Tibial artery (tissue), 4 donors: ENCODE results near the gene TGFBR1.

Source experiments
- DNase-seq, 2 donors: peaks; one replicate each; pipeline ENCODE4 v3.0.0-alpha.2; 2019
- H3K27ac ChIP-seq, 2 donors: fragments of 200-600 bp; sonication (generic) in 1 of 2; 1 replicate in 1 of 2; 2 replicates in 1 of 2; pipeline ENCODE4 v1.5.1; 2018 to 2019; ENCODE audit warnings: mild to moderate bottlenecking in 1 of 2
- H3K27me3 ChIP-seq, 2 donors: fragments of 200-600 bp; sonication (generic) in 1 of 2; one replicate each; pipeline versions ENCODE4 v1.5.1 to v1.6.0; 2016 to 2019
- H3K36me3 ChIP-seq, 3 donors: fragments of 200-600 bp; sonication (generic) in 2 of 3; one replicate each; pipeline ENCODE4 v1.5.1; 2016 to 2019; ENCODE audit warnings: mild to moderate bottlenecking in 2 of 3
- H3K4me1 ChIP-seq, 4 donors: fragments of 200-600 bp; sonication (generic) in 2 of 4; 1 replicate in 3 of 4; 2 replicates in 1 of 4; pipeline ENCODE4 v1.5.1; 2016 to 2019
- H3K4me3 ChIP-seq, 2 donors: fragments of 200-600 bp; sonication (generic) in 1 of 2; 1 replicate in 1 of 2; 2 replicates in 1 of 2; pipeline ENCODE4 v1.5.1; 2018 to 2019; ENCODE audit warnings: mild to moderate bottlenecking in 2 of 2
- H3K9me3 ChIP-seq, 3 donors: fragments of 200-600 bp; sonication (generic) in 1 of 3; one replicate each; pipeline ENCODE4 v1.5.1; 2016 to 2019
- intact Hi-C: fragments of 100-400 bp; cut with DNase I; formaldehyde crosslinking; loops from one replicate; pipeline ENCODE4 v1.15.0; 2023; ENCODE audit warnings: low total_unique reads
- TF ChIP-seq, protein P1 (sequence below), 2 experiments: fragments of 200-600 bp in 1 of 2; fragments of 450-650 bp in 1 of 2; IDR thresholded peaks; one replicate each; pipeline ENCODE4 v1.5.1; 2017 to 2019; ENCODE audit warnings: antibody characterized with exemption in 2 of 2, mild to moderate bottlenecking in 1 of 2, moderate library complexity in 1 of 2

The TGFBR1 gene

DNA sequence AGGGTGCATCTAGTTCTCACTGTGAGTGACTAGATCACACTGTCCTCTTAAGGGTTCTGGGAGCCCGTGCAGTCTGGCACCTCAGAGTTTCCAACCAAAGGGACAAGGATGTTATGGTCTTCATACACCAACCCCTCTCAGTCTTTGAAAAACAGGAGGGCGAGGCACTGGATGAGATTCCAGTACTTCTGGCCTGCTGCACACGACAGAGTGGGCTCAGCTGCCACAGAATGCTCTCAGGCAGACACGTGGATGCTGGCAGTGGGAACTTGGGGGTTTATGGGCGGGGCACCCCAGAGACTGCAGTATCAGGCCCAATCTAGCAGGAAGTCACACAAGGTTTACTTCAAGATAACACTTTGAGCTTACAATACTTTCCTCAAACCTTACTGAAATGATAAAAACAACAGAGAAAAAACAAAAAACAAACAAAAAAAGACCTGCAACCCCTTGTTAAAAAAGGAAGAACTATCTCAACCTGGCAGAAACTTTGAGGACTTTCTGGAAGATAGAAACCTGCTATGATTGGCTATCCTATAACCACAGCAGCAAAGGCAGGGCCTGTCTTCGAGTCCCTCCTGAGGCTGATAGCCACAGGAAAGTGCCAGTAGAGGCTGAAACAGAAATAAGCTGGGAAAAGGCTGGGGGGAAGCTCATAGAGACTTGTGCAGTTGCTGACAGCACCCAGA is 28.3 kb upstream of the TGFBR1 start:
- H3K36me3 ChIP-seq: no peaks in the 10 kb centered on the region
- intact Hi-C loops: no loop called here
- peak overlapping the region; percentile 10 to 13 for H3K27ac ChIP-seq
- H3K4me3 ChIP-seq: no peak overlapping the region
- DNase-seq: no peak
- H3K27me3 ChIP-seq: no peaks in the 10 kb centered on the region
- H3K9me3 ChIP-seq: no peaks in the 10 kb centered on the region
- TF ChIP-seq, protein P1, sequence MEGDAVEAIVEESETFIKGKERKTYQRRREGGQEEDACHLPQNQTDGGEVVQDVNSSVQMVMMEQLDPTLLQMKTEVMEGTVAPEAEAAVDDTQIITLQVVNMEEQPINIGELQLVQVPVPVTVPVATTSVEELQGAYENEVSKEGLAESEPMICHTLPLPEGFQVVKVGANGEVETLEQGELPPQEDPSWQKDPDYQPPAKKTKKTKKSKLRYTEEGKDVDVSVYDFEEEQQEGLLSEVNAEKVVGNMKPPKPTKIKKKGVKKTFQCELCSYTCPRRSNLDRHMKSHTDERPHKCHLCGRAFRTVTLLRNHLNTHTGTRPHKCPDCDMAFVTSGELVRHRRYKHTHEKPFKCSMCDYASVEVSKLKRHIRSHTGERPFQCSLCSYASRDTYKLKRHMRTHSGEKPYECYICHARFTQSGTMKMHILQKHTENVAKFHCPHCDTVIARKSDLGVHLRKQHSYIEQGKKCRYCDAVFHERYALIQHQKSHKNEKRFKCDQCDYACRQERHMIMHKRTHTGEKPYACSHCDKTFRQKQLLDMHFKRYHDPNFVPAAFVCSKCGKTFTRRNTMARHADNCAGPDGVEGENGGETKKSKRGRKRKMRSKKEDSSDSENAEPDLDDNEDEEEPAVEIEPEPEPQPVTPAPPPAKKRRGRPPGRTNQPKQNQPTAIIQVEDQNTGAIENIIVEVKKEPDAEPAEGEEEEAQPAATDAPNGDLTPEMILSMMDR (IDR thresholded peaks at IDR 0.05): no peak
- H3K4me1 ChIP-seq: peaks cover 0 to 23% (median 3%) of the 10 kb centered on the region in 4 donors

DNA sequence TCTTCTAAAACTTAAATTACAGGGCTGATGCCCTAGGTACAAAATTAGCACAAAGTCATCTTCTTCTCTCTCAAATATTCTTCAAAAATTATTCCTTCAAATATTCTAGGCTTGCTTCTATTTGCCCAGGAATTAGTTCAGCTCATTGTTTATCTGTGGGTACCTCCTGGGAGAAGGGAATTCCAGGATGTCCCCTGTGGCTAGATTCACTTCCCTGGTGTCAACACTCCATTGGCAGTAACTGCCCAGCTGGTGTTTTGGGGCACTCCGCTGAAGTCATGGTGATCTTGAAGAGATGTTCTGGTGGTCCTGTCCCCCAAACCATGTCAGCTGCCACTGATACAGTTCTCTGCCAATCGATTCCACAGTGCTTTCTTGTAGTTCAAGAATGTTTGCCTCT is 26.2 kb upstream of the TGFBR1 start:
- Histone ChIP-seq H3K4me3 (no peak overlapping the region), H3K27me3 (no peaks in the 10 kb centered on the region), H3K9me3 (no peaks in the 10 kb centered on the region), H3K4me1 (peaks cover 0 to 21% (median 3%) of the 10 kb centered on the region in 4 donors), H3K36me3 (no peaks in the 10 kb centered on the region), H3K27ac (no peak overlapping the region)
- intact Hi-C loops: no loop called here
- TF ChIP-seq, protein P1 (IDR thresholded peaks at IDR 0.05): no peak
- DNase-seq: no peak

DNA sequence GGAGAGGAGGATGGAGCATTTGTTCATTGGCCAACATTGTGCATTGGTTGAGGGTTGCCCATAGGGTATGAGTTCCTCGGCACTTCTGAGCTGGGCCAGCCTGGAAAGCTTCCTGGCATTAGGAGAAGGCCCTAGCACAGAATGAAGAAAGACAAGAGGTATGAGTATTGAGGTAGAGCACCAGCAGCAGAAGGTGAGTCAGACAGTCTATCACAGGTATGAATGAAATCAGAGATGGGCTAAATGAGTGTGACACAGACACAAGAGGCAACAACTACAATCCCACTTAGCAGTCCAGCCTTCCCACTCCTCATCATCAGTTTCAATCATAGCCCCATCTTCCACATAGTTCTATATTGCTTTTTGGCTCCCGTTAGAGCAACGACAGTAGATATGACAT is 25.4 kb upstream of the TGFBR1 start:
- no peak overlapping the region for H3K27ac ChIP-seq
- no peak overlapping the region for H3K4me3 ChIP-seq
- TF ChIP-seq, protein P1 (IDR thresholded peaks at IDR 0.05): no peak
- no peaks in the 10 kb centered on the region for H3K36me3 ChIP-seq
- intact Hi-C loops: no loop called here
- no peaks in the 10 kb centered on the region for H3K9me3 ChIP-seq
- H3K4me1 ChIP-seq: peaks cover 0 to 21% (median 3%) of the 10 kb centered on the region in 4 donors
- no peak for DNase-seq
- H3K27me3 ChIP-seq: no peaks in the 10 kb centered on the region

DNA sequence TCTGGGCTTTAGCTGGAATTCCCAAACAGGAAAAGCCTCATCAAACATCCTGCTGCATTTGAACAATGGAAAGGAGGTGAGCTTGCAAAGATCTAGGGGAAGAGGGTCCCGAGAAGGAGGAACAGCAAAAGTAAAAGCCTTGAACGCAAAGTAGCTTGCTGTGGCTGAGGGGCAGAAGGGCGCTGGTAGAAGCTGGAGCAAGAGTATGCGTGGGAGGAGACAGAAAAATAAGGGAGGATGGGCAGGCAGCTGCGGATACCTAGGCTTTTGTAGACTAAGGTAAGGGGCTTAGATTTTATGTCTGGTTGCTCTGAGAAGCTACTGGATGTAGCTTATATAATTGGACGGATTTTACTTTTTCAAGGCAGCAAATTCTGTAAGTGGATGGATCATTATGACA is 21.9 kb upstream of the TGFBR1 start:
- TF ChIP-seq, protein P1 (IDR thresholded peaks at IDR 0.05): no peak
- intact Hi-C loops: no loop called here
- H3K27ac ChIP-seq: no peak overlapping the region
- H3K4me1 ChIP-seq: peaks cover 0 to 18% (median 8%) of the 10 kb centered on the region in 4 donors
- H3K27me3 ChIP-seq: no peaks in the 10 kb centered on the region
- H3K9me3 ChIP-seq: no peaks in the 10 kb centered on the region
- DNase-seq: no peak
- no peaks in the 10 kb centered on the region for H3K36me3 ChIP-seq
- H3K4me3 ChIP-seq: no peak overlapping the region

DNA sequence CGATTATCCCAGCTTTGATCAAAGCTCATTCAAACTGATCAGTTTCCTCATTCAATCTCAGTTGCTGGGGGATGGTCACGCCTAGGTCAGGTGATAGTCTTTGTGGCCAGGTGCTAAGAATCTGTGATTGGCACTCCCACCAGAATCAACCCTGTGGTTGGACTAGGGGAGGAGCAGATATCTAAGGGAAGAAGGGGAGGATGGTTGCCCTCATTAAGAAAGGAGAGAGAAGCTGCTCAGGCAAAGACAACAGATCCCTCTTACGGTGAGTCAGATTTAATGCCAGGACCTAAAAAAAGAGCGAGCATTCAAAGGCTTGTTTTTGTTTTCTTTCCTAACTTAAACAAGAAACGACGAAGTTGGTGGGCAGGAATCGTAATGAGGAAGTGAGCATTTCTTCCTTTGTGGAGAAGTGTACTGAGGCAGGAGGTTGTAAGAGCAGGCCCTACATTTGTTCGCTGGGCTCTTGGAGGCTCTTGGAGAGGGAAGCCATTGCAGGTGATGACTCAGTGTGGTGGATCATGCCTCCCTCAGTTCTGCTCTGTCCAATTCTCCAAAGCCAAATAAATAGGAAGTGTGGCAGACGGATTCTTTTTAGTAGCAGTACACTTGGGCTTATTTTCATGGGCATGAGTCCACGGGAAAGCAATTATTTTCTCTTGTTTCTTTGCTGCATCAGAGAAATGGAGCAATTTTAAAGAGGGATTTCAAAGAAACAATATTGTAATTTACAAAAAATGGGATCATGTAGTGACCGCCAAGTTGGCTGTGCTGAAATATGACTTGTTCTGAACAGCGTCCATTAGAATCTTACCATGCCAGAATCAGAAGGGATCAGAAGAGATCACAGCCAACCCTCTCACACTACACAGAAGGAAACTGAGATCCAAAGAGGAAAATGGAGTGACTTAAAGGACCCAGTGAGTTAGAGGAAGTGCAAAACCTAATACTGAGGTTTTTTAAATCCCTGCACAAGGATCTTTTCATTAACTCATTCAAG is 18.7 kb upstream of the TGFBR1 start:
- H3K4me3 ChIP-seq: no peak overlapping the region
- H3K27ac ChIP-seq: peak overlapping the region; percentile 50 to 56
- intact Hi-C loops: no loop called here
- H3K9me3 ChIP-seq: no peaks in the 10 kb centered on the region
- H3K36me3 ChIP-seq: no peaks in the 10 kb centered on the region
- DNase-seq: peak; percentile 53 to 76
- TF ChIP-seq, protein P1 (IDR thresholded peaks at IDR 0.05): no peak
- H3K27me3 ChIP-seq: no peaks in the 10 kb centered on the region
- H3K4me1 ChIP-seq: peaks cover 0 to 18% (median 8%) of the 10 kb centered on the region in 4 donors
